HG02763 (cell line): ENCODE data around the gene GLB1L3.
"Not testable (repeated sequence)": the region's sequence is repeated elsewhere in the genome, so short reads cannot be mapped to it uniquely, and the experiment has no call there.

ENCODE experiments used
- ATAC-seq: cut with Tn5 transposase; IDR thresholded peaks from one replicate; pipeline ENCODE4 v1.9.1; 2021; ENCODE audit warnings: mild to moderate bottlenecking, moderate library complexity; ENCODE audit not compliant: unreplicated experiment

Gene GLB1L3

GRCh38 chr11:134312807-134313206 is 36.6 kb downstream of the GLB1L3 start:
- ATAC-seq: no peak

- ATAC-seq: no peak
Measured at GRCh38 chr11:134313379-134313778, 37.2 kb downstream of the GLB1L3 start.

- ATAC-seq: no peak
Measured at GRCh38 chr11:134313821-134314607, 37.8 kb downstream of the GLB1L3 start.

GRCh38 chr11:134317103-134317502 is 40.9 kb downstream of the GLB1L3 start:
- no peak for ATAC-seq

- not testable (repeated sequence) for ATAC-seq
Measured at GRCh38 chr11:134321373-134321772, 45.2 kb downstream of the GLB1L3 start.

GRCh38 chr11:134322553-134322952 is 46.4 kb downstream of the GLB1L3 start:
- ATAC-seq: no peak

GRCh38 chr11:134328433-134328832 is 52.3 kb downstream of the GLB1L3 start:
- no peak for ATAC-seq

- ATAC-seq: no peak
Measured at GRCh38 chr11:134330611-134331353, 54.6 kb downstream of the GLB1L3 start.

GRCh38 chr11:134331354-134332188 is 55.4 kb downstream of the GLB1L3 start, which contains the start of gene GLB1L2:
GLB1L2 (plus strand) TSS chr11:134331988; CDS start chr11:134332062, 74 bp downstream.
- peak; percentile 72 for ATAC-seq

- peak; percentile 20 for ATAC-seq
Measured at GRCh38 chr11:134332189-134332631, 56.0 kb downstream of the GLB1L3 start.

- ATAC-seq: no peak
Measured at GRCh38 chr11:134332782-134333181, 56.6 kb downstream of the GLB1L3 start.

GRCh38 chr11:134333312-134333711 is 57.1 kb downstream of the GLB1L3 start:
- ATAC-seq: no peak

- no peak for ATAC-seq
Measured at GRCh38 chr11:134333946-134334345, 57.8 kb downstream of the GLB1L3 start.

- no peak for ATAC-seq
Measured at GRCh38 chr11:134334796-134335571, 58.8 kb downstream of the GLB1L3 start.

- no peak for ATAC-seq
Measured at GRCh38 chr11:134337051-134337450, 60.9 kb downstream of the GLB1L3 start.

- ATAC-seq: no peak
Measured at GRCh38 chr11:134338068-134338467, 61.9 kb downstream of the GLB1L3 start.

GRCh38 chr11:134338654-134339053 is 62.5 kb downstream of the GLB1L3 start:
- no peak for ATAC-seq

- no peak for ATAC-seq
Measured at GRCh38 chr11:134339756-134340155, 63.6 kb downstream of the GLB1L3 start.

GRCh38 chr11:134340354-134340964 is 64.3 kb downstream of the GLB1L3 start:
- no peak for ATAC-seq
